ENCODE results near the gene ARF6.
A peak's percentile ranks its signal among the peaks of the same experiment; 100 is the strongest.

The ARF6 gene

GRCh38 chr14:49919825-49920659 lies 27.2 kb downstream of the ARF6 start:
- DNase-seq: peak; percentile 27 to 72 (median 53)
- Histone ChIP-seq H3K4me1 (ENCODE audit: control extremely low read depth in 1 of 4, control insufficient read depth in 4 of 4, insufficient read depth in 4 of 4, low read length in 3 of 4) (peaks cover 0 to 9% (median 0%) of the 10 kb centered on the region in 4 experiments), H3K27me3 (replicated peaks in 2 of 5; ENCODE audit: control insufficient read depth in 4 of 5, insufficient read depth in 5 of 5, low read length in 4 of 5) (no peaks in the 10 kb centered on the region), H3K27ac (ENCODE audit: insufficient read depth in 1 of 2, low read depth in 1 of 2, low read length in 2 of 2, poor library complexity in 1 of 2, severe bottlenecking in 2 of 2) (no peak overlapping the region), H3K4me3 (ENCODE audit: control insufficient read depth in 1 of 7, extremely low read depth in 1 of 7, insufficient read depth in 4 of 7, low read depth in 2 of 7, low read length in 6 of 7) (no peak overlapping the region), H3K9me3 (ENCODE audit: control extremely low read depth in 1 of 5, control insufficient read depth in 4 of 5, insufficient read depth in 2 of 5, low read depth in 1 of 5, low read length in 4 of 5) (no peaks in the 10 kb centered on the region), H3K36me3 (ENCODE audit: control insufficient read depth in 4 of 4, insufficient read depth in 4 of 4, low read length in 3 of 4) (no peaks in the 10 kb centered on the region)
- ChIA-PET CTCF (interaction anchor here (1.2 kb wide), 1 partner anchor 8 kb away, joined by 3 read pairs; no protein-coding TSS in a partner anchor), POLR2A (no interaction called here)
- 100% methylated on average over 1 of the region's 3 CpGs for WGBS (ENCODE audit: insufficient coverage)

GRCh38 chr14:49920935-49921334 lies 28.1 kb downstream of the ARF6 start:
- peak in 2 of 3 donors; percentile 37 to 51 for DNase-seq
- H3K27me3 ChIP-seq (replicated peaks in 2 of 5; ENCODE audit: control insufficient read depth in 4 of 5, insufficient read depth in 5 of 5, low read length in 4 of 5): no peaks in the 10 kb centered on the region
- no peaks in the 10 kb centered on the region for H3K36me3 ChIP-seq (ENCODE audit: control insufficient read depth in 4 of 4, insufficient read depth in 4 of 4, low read length in 3 of 4)
- peaks cover 0 to 9% (median 0%) of the 10 kb centered on the region in 4 experiments for H3K4me1 ChIP-seq (ENCODE audit: control extremely low read depth in 1 of 4, control insufficient read depth in 4 of 4, insufficient read depth in 4 of 4, low read length in 3 of 4)
- no peak overlapping the region for H3K4me3 ChIP-seq (ENCODE audit: control insufficient read depth in 1 of 7, extremely low read depth in 1 of 7, insufficient read depth in 4 of 7, low read depth in 2 of 7, low read length in 6 of 7)
- ChIA-PET CTCF (interaction anchor here (1.2 kb wide), 1 partner anchor 9 kb away, joined by 3 read pairs; no protein-coding TSS in a partner anchor), POLR2A (no interaction called here)
- WGBS (ENCODE audit: insufficient coverage): 88% methylated on average over 1 of the region's 2 CpGs
- H3K9me3 ChIP-seq (ENCODE audit: control extremely low read depth in 1 of 5, control insufficient read depth in 4 of 5, insufficient read depth in 2 of 5, low read depth in 1 of 5, low read length in 4 of 5): no peaks in the 10 kb centered on the region
- no peak overlapping the region for H3K27ac ChIP-seq (ENCODE audit: insufficient read depth in 1 of 2, low read depth in 1 of 2, low read length in 2 of 2, poor library complexity in 1 of 2, severe bottlenecking in 2 of 2)

GRCh38 chr14:49921401-49921800 lies 28.5 kb downstream of the ARF6 start:
- H3K27ac ChIP-seq (ENCODE audit: insufficient read depth in 1 of 2, low read depth in 1 of 2, low read length in 2 of 2, poor library complexity in 1 of 2, severe bottlenecking in 2 of 2): no peak overlapping the region
- no peak overlapping the region for H3K4me3 ChIP-seq (ENCODE audit: control insufficient read depth in 1 of 7, extremely low read depth in 1 of 7, insufficient read depth in 4 of 7, low read depth in 2 of 7, low read length in 6 of 7)
- peaks cover 0 to 9% (median 0%) of the 10 kb centered on the region in 4 experiments for H3K4me1 ChIP-seq (ENCODE audit: control extremely low read depth in 1 of 4, control insufficient read depth in 4 of 4, insufficient read depth in 4 of 4, low read length in 3 of 4)
- no peaks in the 10 kb centered on the region for H3K36me3 ChIP-seq (ENCODE audit: control insufficient read depth in 4 of 4, insufficient read depth in 4 of 4, low read length in 3 of 4)
- no peaks in the 10 kb centered on the region for H3K27me3 ChIP-seq (replicated peaks in 2 of 5; ENCODE audit: control insufficient read depth in 4 of 5, insufficient read depth in 5 of 5, low read length in 4 of 5)
- WGBS (ENCODE audit: insufficient coverage): no CpG with 5 or more reads among the region's 1 CpG
- ChIA-PET POLR2A (no interaction called here), CTCF (no interaction called here)
- DNase-seq: no peak
- no peaks in the 10 kb centered on the region for H3K9me3 ChIP-seq (ENCODE audit: control extremely low read depth in 1 of 5, control insufficient read depth in 4 of 5, insufficient read depth in 2 of 5, low read depth in 1 of 5, low read length in 4 of 5)

GRCh38 chr14:49923442-49923841 lies 30.6 kb downstream of the ARF6 start:
- CTCF ChIA-PET: interaction anchor here (0.6 to 1.6 kb wide), 3 partner anchors 9 to 139 kb away, joined by 3 to 4 read pairs (median 3); no protein-coding TSS in a partner anchor
- Histone ChIP-seq H3K27ac (ENCODE audit: insufficient read depth in 1 of 2, low read depth in 1 of 2, low read length in 2 of 2, poor library complexity in 1 of 2, severe bottlenecking in 2 of 2) (no peak overlapping the region), H3K36me3 (ENCODE audit: control insufficient read depth in 4 of 4, insufficient read depth in 4 of 4, low read length in 3 of 4) (no peaks in the 10 kb centered on the region), H3K4me3 (ENCODE audit: control insufficient read depth in 1 of 7, extremely low read depth in 1 of 7, insufficient read depth in 4 of 7, low read depth in 2 of 7, low read length in 6 of 7) (no peak overlapping the region), H3K27me3 (replicated peaks in 2 of 5; ENCODE audit: control insufficient read depth in 4 of 5, insufficient read depth in 5 of 5, low read length in 4 of 5) (no peaks in the 10 kb centered on the region), H3K9me3 (ENCODE audit: control extremely low read depth in 1 of 5, control insufficient read depth in 4 of 5, insufficient read depth in 2 of 5, low read depth in 1 of 5, low read length in 4 of 5) (no peaks in the 10 kb centered on the region), H3K4me1 (ENCODE audit: control extremely low read depth in 1 of 4, control insufficient read depth in 4 of 4, insufficient read depth in 4 of 4, low read length in 3 of 4) (peaks cover 0 to 9% (median 0%) of the 10 kb centered on the region in 4 experiments)
- no peak for DNase-seq
- POLR2A ChIA-PET: interaction anchor here (0.6 to 0.9 kb wide), 2 partner anchors 36 to 55 kb away, joined by 3 to 4 read pairs; no protein-coding TSS in a partner anchor
- WGBS (ENCODE audit: insufficient coverage): no CpG with 5 or more reads among the region's 1 CpG

GRCh38 chr14:49923881-49924280 lies 31.0 kb downstream of the ARF6 start:
- DNase-seq: no peak
- H3K4me3 ChIP-seq (ENCODE audit: control insufficient read depth in 1 of 7, extremely low read depth in 1 of 7, insufficient read depth in 4 of 7, low read depth in 2 of 7, low read length in 6 of 7): no peak overlapping the region
- no peaks in the 10 kb centered on the region for H3K9me3 ChIP-seq (ENCODE audit: control extremely low read depth in 1 of 5, control insufficient read depth in 4 of 5, insufficient read depth in 2 of 5, low read depth in 1 of 5, low read length in 4 of 5)
- H3K4me1 ChIP-seq (ENCODE audit: control extremely low read depth in 1 of 4, control insufficient read depth in 4 of 4, insufficient read depth in 4 of 4, low read length in 3 of 4): peaks cover 0 to 9% (median 0%) of the 10 kb centered on the region in 4 experiments
- ChIA-PET CTCF (interaction anchor here (0.7 to 1.6 kb wide), 5 partner anchors 9 to 797 kb away, joined by 3 to 5 read pairs (median 3); no protein-coding TSS in a partner anchor), POLR2A (interaction anchor here (0.6 kb wide), 1 partner anchor 32 kb away, joined by 3 read pairs; no protein-coding TSS in a partner anchor)
- 96% methylated on average over 4 of the region's 4 CpGs for WGBS (ENCODE audit: insufficient coverage)
- H3K36me3 ChIP-seq (ENCODE audit: control insufficient read depth in 4 of 4, insufficient read depth in 4 of 4, low read length in 3 of 4): no peaks in the 10 kb centered on the region
- H3K27ac ChIP-seq (ENCODE audit: insufficient read depth in 1 of 2, low read depth in 1 of 2, low read length in 2 of 2, poor library complexity in 1 of 2, severe bottlenecking in 2 of 2): no peak overlapping the region
- no peaks in the 10 kb centered on the region for H3K27me3 ChIP-seq (replicated peaks in 2 of 5; ENCODE audit: control insufficient read depth in 4 of 5, insufficient read depth in 5 of 5, low read length in 4 of 5)

- WGBS (ENCODE audit: insufficient coverage): 89% methylated on average over 1 of the region's 4 CpGs
- no peaks in the 10 kb centered on the region for H3K9me3 ChIP-seq (ENCODE audit: control extremely low read depth in 1 of 5, control insufficient read depth in 4 of 5, insufficient read depth in 2 of 5, low read depth in 1 of 5, low read length in 4 of 5)
- ChIA-PET CTCF (interaction anchor here (1.3 kb wide), 1 partner anchor 75 kb away, joined by 3 read pairs; no protein-coding TSS in a partner anchor), POLR2A (no interaction called here)
- H3K4me1 ChIP-seq (ENCODE audit: control extremely low read depth in 1 of 4, control insufficient read depth in 4 of 4, insufficient read depth in 4 of 4, low read length in 3 of 4): peaks cover 0 to 9% (median 0%) of the 10 kb centered on the region in 4 experiments
- no peak overlapping the region for H3K27ac ChIP-seq (ENCODE audit: insufficient read depth in 1 of 2, low read depth in 1 of 2, low read length in 2 of 2, poor library complexity in 1 of 2, severe bottlenecking in 2 of 2)
- no peaks in the 10 kb centered on the region for H3K36me3 ChIP-seq (ENCODE audit: control insufficient read depth in 4 of 4, insufficient read depth in 4 of 4, low read length in 3 of 4)
- no peaks in the 10 kb centered on the region for H3K27me3 ChIP-seq (replicated peaks in 2 of 5; ENCODE audit: control insufficient read depth in 4 of 5, insufficient read depth in 5 of 5, low read length in 4 of 5)
- H3K4me3 ChIP-seq (ENCODE audit: control insufficient read depth in 1 of 7, extremely low read depth in 1 of 7, insufficient read depth in 4 of 7, low read depth in 2 of 7, low read length in 6 of 7): no peak overlapping the region
- DNase-seq: no peak
Measured at GRCh38 chr14:49924852-49925251, 32.0 kb downstream of the ARF6 start.

GRCh38 chr14:49926803-49927202 lies 33.9 kb downstream of the ARF6 start:
- Histone ChIP-seq H3K4me3 (ENCODE audit: control insufficient read depth in 1 of 7, extremely low read depth in 1 of 7, insufficient read depth in 4 of 7, low read depth in 2 of 7, low read length in 6 of 7) (no peak overlapping the region), H3K9me3 (ENCODE audit: control extremely low read depth in 1 of 5, control insufficient read depth in 4 of 5, insufficient read depth in 2 of 5, low read depth in 1 of 5, low read length in 4 of 5) (no peaks in the 10 kb centered on the region), H3K36me3 (ENCODE audit: control insufficient read depth in 4 of 4, insufficient read depth in 4 of 4, low read length in 3 of 4) (no peaks in the 10 kb centered on the region), H3K4me1 (ENCODE audit: control extremely low read depth in 1 of 4, control insufficient read depth in 4 of 4, insufficient read depth in 4 of 4, low read length in 3 of 4) (peaks cover 0 to 10% (median 0%) of the 10 kb centered on the region in 4 experiments), H3K27ac (ENCODE audit: insufficient read depth in 1 of 2, low read depth in 1 of 2, low read length in 2 of 2, poor library complexity in 1 of 2, severe bottlenecking in 2 of 2) (no peak overlapping the region), H3K27me3 (replicated peaks in 2 of 5; ENCODE audit: control insufficient read depth in 4 of 5, insufficient read depth in 5 of 5, low read length in 4 of 5) (no peaks in the 10 kb centered on the region)
- CTCF ChIA-PET: interaction anchor here (1.1 kb wide), 1 partner anchor 16 kb away, joined by 5 read pairs; no protein-coding TSS in a partner anchor
- WGBS (ENCODE audit: insufficient coverage): 100% methylated on average over 2 of the region's 2 CpGs
- no peak for DNase-seq
- POLR2A ChIA-PET: no interaction called here

All from common myeloid progenitor, CD34-positive (primary cell).